H1 (cell line): Measurements from ENCODE around the gene MYDGF. TPM values are rescaled to one million over a fixed set of nuclear protein-coding genes. Genes with fewer than 3 reads are reported as not detected.

ENCODE experiments used
- BACH1 ChIP-seq: IDR thresholded peaks from 2 replicates; pipeline ENCODE4 v1.6.1; 2012; ENCODE audit warnings: low read length, improper control_type of control experiment
- BRCA1 ChIP-seq: IDR thresholded peaks from 2 replicates; pipeline ENCODE4 v1.6.1; 2012; ENCODE audit warnings: low read depth, low read length, improper control_type of control experiment
- CHD7 ChIP-seq: fragments of 300-600 bp; sonication (generic); IDR thresholded peaks from 2 replicates; pipeline ENCODE4 v1.7.1; 2012; ENCODE audit warnings: low read length, moderate library complexity, mild to moderate bottlenecking, inconsistent platforms; ENCODE audit not compliant: insufficient replicate concordance
- CTBP2 ChIP-seq: IDR thresholded peaks from 2 replicates; pipeline ENCODE4 v1.7.0; 2011; ENCODE audit warnings: borderline replicate concordance, mild to moderate bottlenecking, moderate library complexity, mixed read lengths, low read length; ENCODE audit not compliant: insufficient read depth, insufficient read length
- CTCF ChIP-seq, 3 experiments: IDR thresholded peaks; 1 replicate in 2 of 3; 2 replicates in 1 of 3; pipeline versions ENCODE4 v1.5.1 to v1.6.1; 2011; ENCODE audit warnings: low read length in 3 of 3, mild to moderate bottlenecking in 3 of 3, inconsistent platforms in 2 of 3, low read depth in 1 of 3, moderate library complexity in 1 of 3; ENCODE audit not compliant: insufficient read depth in 1 of 3; ENCODE audit errors: control extremely low read depth in 1 of 3
- JUN ChIP-seq: IDR thresholded peaks from 2 replicates; pipeline ENCODE4 v1.6.1; 2011; ENCODE audit warnings: low read depth, mild to moderate bottlenecking, improper control_type of control experiment, low read length
- NANOG ChIP-seq: IDR thresholded peaks from 2 replicates; pipeline ENCODE4 v1.6.1; 2011; ENCODE audit warnings: low read length, low read depth, mild to moderate bottlenecking, inconsistent platforms; ENCODE audit not compliant: insufficient read depth, poor library complexity, severe bottlenecking
- RXRA ChIP-seq: IDR thresholded peaks from 2 replicates; pipeline ENCODE4 v1.6.1; 2011; ENCODE audit warnings: low read depth, mild to moderate bottlenecking, low read length, moderate library complexity; ENCODE audit not compliant: insufficient read depth
- SP1 ChIP-seq: IDR thresholded peaks from 2 replicates; pipeline ENCODE4 v1.6.1; 2011; ENCODE audit warnings: low read depth, low read length
- polyA plus RNA-seq, 7 experiments: library from polyadenylated mRNA; depleted of rRNA in 3 of 7; stranded (reverse) in 5 of 7; unstranded in 2 of 7; fragments of >200 nt in 5 of 7; fragments of 200-250 nt in 2 of 7; gene quantifications; 1 replicate in 5 of 7; 2 replicates in 1 of 7; 4 replicates in 1 of 7; pipeline versions ENCODE4 v1.2.1 to v1.2.3, GENCODE V29; 2011 to 2013; ENCODE audit warnings: missing spikeins in 2 of 7, mixed read lengths in 2 of 7
- total RNA-seq: library from RNA; stranded (reverse); fragmentation: NEBNext Ultra II Directional; extraction: Animal tissue kit (Norgen Biotek cat#: 25700); gene quantifications from 2 replicates; pipeline ENCODE4 v1.2.1, GENCODE V29; 2021

MYDGF gene
- total and polyA plus RNA-seq, 2 of the 8 experiments (the other 6 are each of a cell fraction or from before 2014, with no cell fraction given), result 40.6 to 51.1 TPM

GRCh38 chr19:4697304-4697703 lies 27.2 kb upstream of the MYDGF start (continued):
- TF ChIP-seq CHD7 (no peak), JUN (no peak), NANOG (no peak), BRCA1 (no peak), CTCF (IDR thresholded peaks at IDR 0.05; ENCODE audit: control extremely low read depth in 1 of 3, insufficient read depth in 1 of 3, low read depth in 1 of 3, low read length in 3 of 3) (no peak), CTBP2 (no peak), RXRA (no peak), BACH1 (no peak), SP1 (no peak)
